Liver (tissue), 9 donors: ENCODE measurements around the gene SERHL2. TPM values are rescaled to one million over a fixed set of nuclear protein-coding genes. Genes with fewer than 3 reads are reported as not detected.
"Not testable (repeated sequence)": the region's sequence is repeated elsewhere in the genome, so short reads cannot be mapped to it uniquely, and the experiment has no call there.

Experiments used
- DNase-seq: peaks from one replicate; pipeline ENCODE4 v3.0.0-alpha.2; 2017; ENCODE audit warnings: low spot score
- H3K27ac ChIP-seq, 2 donors: one replicate each; pipeline ENCODE4 v1.7.0; 2013; ENCODE audit warnings: inconsistent platforms in 2 of 2, low read length in 2 of 2, control low read depth in 1 of 2, low read depth in 1 of 2, mild to moderate bottlenecking in 1 of 2
- H3K27me3 ChIP-seq, 4 donors: one replicate each; pipeline versions ENCODE4 v1.6.1 to v1.7.0; 2013; ENCODE audit warnings: low read length in 3 of 4, inconsistent platforms in 1 of 4, mild to moderate bottlenecking in 1 of 4, moderate library complexity in 1 of 4; ENCODE audit not compliant: control insufficient read depth in 4 of 4, insufficient read depth in 4 of 4
- H3K36me3 ChIP-seq, 4 donors: one replicate each; pipeline versions ENCODE4 v1.6.1 to v1.7.0; 2013; ENCODE audit warnings: low read length in 3 of 4, mild to moderate bottlenecking in 3 of 4, low read depth in 1 of 4, moderate library complexity in 1 of 4; ENCODE audit not compliant: control insufficient read depth in 4 of 4, insufficient read depth in 3 of 4
- H3K4me1 ChIP-seq, 4 donors: one replicate each; pipeline versions ENCODE4 v1.6.1 to v1.7.0; 2013; ENCODE audit warnings: low read length in 3 of 4, mild to moderate bottlenecking in 3 of 4, moderate library complexity in 1 of 4; ENCODE audit not compliant: control insufficient read depth in 4 of 4, insufficient read depth in 4 of 4
- H3K4me3 ChIP-seq, 3 donors: one replicate each; pipeline versions ENCODE4 v1.6.1 to v1.7.0; 2013; ENCODE audit warnings: low read length in 3 of 3, control low read depth in 1 of 3, low read depth in 1 of 3, mild to moderate bottlenecking in 1 of 3
- H3K9ac ChIP-seq, 2 donors: one replicate each; pipeline ENCODE4 v1.7.0; 2013; ENCODE audit warnings: low read length in 2 of 2, mild to moderate bottlenecking in 2 of 2, moderate library complexity in 2 of 2, control low read depth in 1 of 2, low read depth in 1 of 2
- H3K9me3 ChIP-seq, 4 donors: one replicate each; pipeline versions ENCODE4 v1.6.1 to v1.7.0; 2013; ENCODE audit warnings: low read length in 3 of 4; ENCODE audit not compliant: control insufficient read depth in 4 of 4
- FOXA1 ChIP-seq: IDR thresholded peaks from 2 replicates; pipeline ENCODE4 v1.6.1; 2016; ENCODE audit warnings: antibody characterized with exemption
- GABPA ChIP-seq, 2 donors: IDR thresholded peaks in 1 of 2; conservative IDR thresholded peaks in 1 of 2; 2 replicates each; pipeline ENCODE4 v1.6.1; 2016; ENCODE audit warnings: antibody characterized with exemption in 2 of 2, mild to moderate bottlenecking in 1 of 2, moderate library complexity in 1 of 2
- HNF4A ChIP-seq, 2 donors: conservative IDR thresholded peaks; 2 replicates each; pipeline ENCODE4 v1.6.1; 2016; ENCODE audit warnings: antibody characterized with exemption in 2 of 2, mild to moderate bottlenecking in 2 of 2
- MAX ChIP-seq: IDR thresholded peaks from 2 replicates; pipeline ENCODE4 v1.6.1; 2016; ENCODE audit warnings: antibody characterized with exemption
- RAD21 ChIP-seq, 2 donors: IDR thresholded peaks; 2 replicates each; pipeline ENCODE4 v1.6.1; 2016; ENCODE audit warnings: antibody characterized with exemption in 2 of 2, mild to moderate bottlenecking in 2 of 2
- REST ChIP-seq: IDR thresholded peaks from 2 replicates; pipeline ENCODE4 v1.6.1; 2016; ENCODE audit warnings: antibody characterized with exemption, mild to moderate bottlenecking
- RXRA ChIP-seq, 2 donors: IDR thresholded peaks; 2 replicates each; pipeline ENCODE4 v1.6.1; 2017 to 2018; ENCODE audit warnings: antibody characterized with exemption in 2 of 2, mild to moderate bottlenecking in 1 of 2
- SP1 ChIP-seq: IDR thresholded peaks from 2 replicates; pipeline ENCODE4 v1.6.1; 2018; ENCODE audit warnings: antibody characterized with exemption, mild to moderate bottlenecking
- YY1 ChIP-seq: IDR thresholded peaks from 2 replicates; pipeline ENCODE4 v1.6.1; 2016; ENCODE audit warnings: antibody characterized with exemption, mild to moderate bottlenecking
- ZBTB33 ChIP-seq: IDR thresholded peaks from 2 replicates; pipeline ENCODE4 v1.6.1; 2016; ENCODE audit warnings: antibody characterized with exemption
- WGBS: extraction: QIAGEN DNeasy Blood & Tissue Kit; methylation state at CpG from one replicate; pipeline ENCODE4 v1.1.7; 2013; 5-methylcytosine and 5-hydroxymethylcytosine counted together
- polyA plus RNA-seq, 2 donors: library from polyadenylated mRNA; stranded (reverse) in 1 of 2; unstranded in 1 of 2; fragments of 200-250 nt in 1 of 2; fragments of >200 nt in 1 of 2; fragmentation: Nextera tagmentation in 1 of 2; extraction: Ambion mirVana in 1 of 2; gene quantifications; one replicate each; pipeline versions ENCODE4 v1.2.1 to v1.2.3, GENCODE V29; 2013 to 2015
- total RNA-seq, 2 donors: library from RNA; depleted of rRNA; stranded (reverse); fragments of >200 nt; gene quantifications; one replicate each; pipeline ENCODE4 v1.2.3, GENCODE V29; 2014
- TF ChIP-seq, protein P1 (sequence below): fragments of 150-350 bp; IDR thresholded peaks from 2 replicates; pipeline ENCODE4 v1.5.1; 2017; ENCODE audit warnings: improper control_type of control experiment, low read depth, low read length; ENCODE audit not compliant: missing input control
- TF ChIP-seq, protein P2 (sequence below): IDR thresholded peaks from 2 replicates; pipeline ENCODE4 v1.6.1; 2016; ENCODE audit warnings: antibody characterized with exemption
- donor health status: healthy.
- donor health status: healthy.
- donor health status: healthy.
- donor health status: healthy.
- donor health status: healthy.

The SERHL2 gene
- total and polyA plus RNA-seq, 4 donors, result 0.51 to 1.6 (median 0.69) TPM

DNA sequence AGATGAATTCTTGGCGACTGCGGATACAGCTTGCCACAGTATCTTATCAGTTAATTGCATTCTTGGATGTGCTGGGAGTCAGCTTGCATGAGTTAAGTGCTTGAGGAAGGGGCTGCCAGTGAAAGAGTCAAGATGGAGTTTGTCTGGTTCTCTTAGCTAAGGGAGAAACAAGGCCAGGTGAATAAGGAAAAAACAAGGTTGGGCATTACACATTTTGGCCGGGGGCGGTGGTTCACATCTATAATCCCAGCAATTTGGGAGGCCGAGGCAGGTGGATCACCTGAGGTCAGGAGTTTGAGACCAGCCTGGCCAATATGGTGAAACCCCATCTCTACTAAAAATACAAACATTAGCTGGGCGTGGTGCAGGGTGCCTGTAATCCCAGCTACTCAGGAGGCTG lies 5.6 kb upstream of the SERHL2 start:
- H3K27ac ChIP-seq, H3K4me1 ChIP-seq, DNase-seq, H3K9ac ChIP-seq, H3K27me3 ChIP-seq, H3K4me3 ChIP-seq, H3K9me3 ChIP-seq, H3K36me3 ChIP-seq: not testable (repeated sequence)
- 65% methylated on average over 6 of the region's 6 CpGs for WGBS

- TF ChIP-seq SP1, result no peak
- no peak for TF ChIP-seq FOXA1
- TF ChIP-seq ZBTB33, result no peak
- TF ChIP-seq REST, result no peak
- no peak for TF ChIP-seq YY1
- no peak for TF ChIP-seq GABPA (IDR thresholded peaks at IDR 0.05 in 1 of 2, conservative IDR thresholded peaks at IDR 0.05 in 1 of 2)
- TF ChIP-seq MAX, result no peak
- TF ChIP-seq, protein P1, sequence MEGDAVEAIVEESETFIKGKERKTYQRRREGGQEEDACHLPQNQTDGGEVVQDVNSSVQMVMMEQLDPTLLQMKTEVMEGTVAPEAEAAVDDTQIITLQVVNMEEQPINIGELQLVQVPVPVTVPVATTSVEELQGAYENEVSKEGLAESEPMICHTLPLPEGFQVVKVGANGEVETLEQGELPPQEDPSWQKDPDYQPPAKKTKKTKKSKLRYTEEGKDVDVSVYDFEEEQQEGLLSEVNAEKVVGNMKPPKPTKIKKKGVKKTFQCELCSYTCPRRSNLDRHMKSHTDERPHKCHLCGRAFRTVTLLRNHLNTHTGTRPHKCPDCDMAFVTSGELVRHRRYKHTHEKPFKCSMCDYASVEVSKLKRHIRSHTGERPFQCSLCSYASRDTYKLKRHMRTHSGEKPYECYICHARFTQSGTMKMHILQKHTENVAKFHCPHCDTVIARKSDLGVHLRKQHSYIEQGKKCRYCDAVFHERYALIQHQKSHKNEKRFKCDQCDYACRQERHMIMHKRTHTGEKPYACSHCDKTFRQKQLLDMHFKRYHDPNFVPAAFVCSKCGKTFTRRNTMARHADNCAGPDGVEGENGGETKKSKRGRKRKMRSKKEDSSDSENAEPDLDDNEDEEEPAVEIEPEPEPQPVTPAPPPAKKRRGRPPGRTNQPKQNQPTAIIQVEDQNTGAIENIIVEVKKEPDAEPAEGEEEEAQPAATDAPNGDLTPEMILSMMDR, result no peak
- TF ChIP-seq HNF4A (conservative IDR thresholded peaks at IDR 0.05), result no peak
- TF ChIP-seq RAD21 (IDR thresholded peaks at IDR 0.05), result no peak
- TF ChIP-seq, protein P2, sequence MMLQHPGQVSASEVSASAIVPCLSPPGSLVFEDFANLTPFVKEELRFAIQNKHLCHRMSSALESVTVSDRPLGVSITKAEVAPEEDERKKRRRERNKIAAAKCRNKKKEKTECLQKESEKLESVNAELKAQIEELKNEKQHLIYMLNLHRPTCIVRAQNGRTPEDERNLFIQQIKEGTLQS, result no peak
- no peak for TF ChIP-seq RXRA (IDR thresholded peaks at IDR 0.05)
Observed at GRCh38 chr22:42548597-42549330, 5.0 kb upstream of the SERHL2 start.

More at GRCh38 chr22:42548597-42549330, 5.0 kb upstream of the SERHL2 start:
- Histone ChIP-seq H3K4me3 (no peak overlapping the region), H3K9me3 (no peaks in the 10 kb centered on the region), H3K27ac (no peak overlapping the region), H3K27me3 (no peaks in the 10 kb centered on the region), H3K4me1 (peaks cover 0 to 2% (median under 1%) of the 10 kb centered on the region in 4 donors), H3K36me3 (no peaks in the 10 kb centered on the region), H3K9ac (no peak overlapping the region)
- no peak for DNase-seq
- WGBS, result 85% methylated on average over 19 of the region's 19 CpGs
